Measurements from ENCODE around the gene CABP1. TPM values are rescaled to one million over a fixed set of nuclear protein-coding genes. Genes with fewer than 3 reads are reported as not detected.

CABP1 gene
- total RNA-seq, 4 donors from 2014 or later: 0.39 to 0.94 (median 0.89) TPM; not detected in 1

GRCh38 chr12:120659151-120659525, 18.7 kb downstream of the CABP1 start:
- H3K4me3 ChIP-seq (ENCODE audit: low read depth, poor library complexity, severe bottlenecking): no peak overlapping the region
- TF ChIP-seq CTCF (IDR thresholded peaks at IDR 0.05): no peak
- no peak for TF ChIP-seq POLR2A (IDR thresholded peaks at IDR 0.05)
- intact Hi-C loops (cut with DNase I; ENCODE audit: low total_unique reads): no loop called here
- 60 to 62% methylated on average over 8 of the region's 8 CpGs for WGBS, 2 donors
- no peak for DNase-seq (ENCODE audit: low spot score in 2 of 2)

GRCh38 chr12:120661432-120661831, 21.0 kb downstream of the CABP1 start:
- DNase-seq (ENCODE audit: low spot score in 2 of 2): no peak
- TF ChIP-seq POLR2A (IDR thresholded peaks at IDR 0.05) (no peak), CTCF (IDR thresholded peaks at IDR 0.05) (no peak)
- H3K4me3 ChIP-seq (ENCODE audit: low read depth, poor library complexity, severe bottlenecking): no peak overlapping the region
- WGBS, 2 donors: 46 to 75% methylated on average over 2 of the region's 2 CpGs
- intact Hi-C loops (cut with DNase I; ENCODE audit: low total_unique reads): no loop called here

GRCh38 chr12:120662879-120663278, 22.5 kb downstream of the CABP1 start:
- intact Hi-C loops (cut with DNase I; ENCODE audit: low total_unique reads): no loop called here
- H3K4me3 ChIP-seq (ENCODE audit: low read depth, poor library complexity, severe bottlenecking): no peak overlapping the region
- no peak for TF ChIP-seq POLR2A (IDR thresholded peaks at IDR 0.05)
- TF ChIP-seq CTCF (IDR thresholded peaks at IDR 0.05): no peak
- WGBS, 2 donors: 77 to 81% methylated on average over 3 of the region's 3 CpGs
- DNase-seq (ENCODE audit: low spot score in 2 of 2): no peak

GRCh38 chr12:120663741-120664140, 23.3 kb downstream of the CABP1 start:
- intact Hi-C loops (cut with DNase I; ENCODE audit: low total_unique reads): no loop called here
- no peak for TF ChIP-seq CTCF (IDR thresholded peaks at IDR 0.05)
- no peak for TF ChIP-seq POLR2A (IDR thresholded peaks at IDR 0.05)
- no peak overlapping the region for H3K4me3 ChIP-seq (ENCODE audit: low read depth, poor library complexity, severe bottlenecking)
- no peak for DNase-seq (ENCODE audit: low spot score in 2 of 2)
- 94% methylated on average over 5 of the region's 5 CpGs for WGBS, 2 donors

GRCh38 chr12:120666571-120667390, 26.4 kb downstream of the CABP1 start:
- WGBS, 2 donors: 87 to 90% methylated on average over 15 to 28 of the region's 34 CpGs
- H3K4me3 ChIP-seq (ENCODE audit: low read depth, poor library complexity, severe bottlenecking): no peak overlapping the region
- no peak for TF ChIP-seq CTCF (IDR thresholded peaks at IDR 0.05)
- TF ChIP-seq POLR2A (IDR thresholded peaks at IDR 0.05): no peak
- DNase-seq (ENCODE audit: low spot score in 2 of 2): no peak
- intact Hi-C loops (cut with DNase I; ENCODE audit: low total_unique reads): no loop called here
